Skeletal muscle cell (primary cell): Measurements from ENCODE around the gene KRTAP17-1.

Experiments
- DNase-seq: peaks from one replicate; pipeline ENCODE4 v3.0.0-alpha.2; 2010; ENCODE audit warnings: low read depth
- H3K4me3 ChIP-seq: 2 replicates; pipeline ENCODE4 v1.5.1; 2011; ENCODE audit warnings: low read depth, mild to moderate bottlenecking, control low read depth, low read length, moderate library complexity

Gene KRTAP17-1

GRCh38 chr17:41334385-41335305, 19.1 kb upstream of the KRTAP17-1 start:
- DNase-seq, result no peak
- no peak overlapping the region for H3K4me3 ChIP-seq

GRCh38 chr17:41333836-41334235, 18.3 kb upstream of the KRTAP17-1 start:
- no peak overlapping the region for H3K4me3 ChIP-seq
- no peak for DNase-seq

- DNase-seq, result no peak
- no peak overlapping the region for H3K4me3 ChIP-seq
These were observed 17.6 kb upstream of the KRTAP17-1 start for GRCh38 chr17:41333098-41333497.

- H3K4me3 ChIP-seq, result no peak overlapping the region
- DNase-seq, result no peak
These were observed 16.7 kb upstream of the KRTAP17-1 start for GRCh38 chr17:41332239-41332638.

- no peak overlapping the region for H3K4me3 ChIP-seq
- no peak for DNase-seq
These were observed 16.1 kb upstream of the KRTAP17-1 start for GRCh38 chr17:41331606-41332005.

- no peak overlapping the region for H3K4me3 ChIP-seq
- no peak for DNase-seq
These were observed 13.9 kb upstream of the KRTAP17-1 start for GRCh38 chr17:41329279-41329948.

- no peak overlapping the region for H3K4me3 ChIP-seq
These were observed 12.7 kb upstream of the KRTAP17-1 start for GRCh38 chr17:41328207-41328606.

GRCh38 chr17:41327411-41328120, 12.1 kb upstream of the KRTAP17-1 start:
- no peak for DNase-seq
- no peak overlapping the region for H3K4me3 ChIP-seq

More at GRCh38 chr17:41328207-41328606, 12.7 kb upstream of the KRTAP17-1 start:
- DNase-seq, result no peak

- H3K4me3 ChIP-seq, result no peak overlapping the region
- DNase-seq, result no peak
These were observed 10.9 kb upstream of the KRTAP17-1 start for GRCh38 chr17:41326173-41327145.

GRCh38 chr17:41325611-41326010, 10.1 kb upstream of the KRTAP17-1 start:
- no peak for DNase-seq
- no peak overlapping the region for H3K4me3 ChIP-seq

- no peak overlapping the region for H3K4me3 ChIP-seq
- DNase-seq, result no peak
These were observed 9.6 kb upstream of the KRTAP17-1 start for GRCh38 chr17:41325126-41325525.

- no peak overlapping the region for H3K4me3 ChIP-seq
- DNase-seq, result no peak
These were observed 8.9 kb upstream of the KRTAP17-1 start for GRCh38 chr17:41324180-41325075.

GRCh38 chr17:41322903-41323895, 7.7 kb upstream of the KRTAP17-1 start:
- no peak overlapping the region for H3K4me3 ChIP-seq
- DNase-seq, result no peak

- peak; percentile 36 for DNase-seq
- H3K4me3 ChIP-seq, result no peak overlapping the region
These were observed 6.8 kb upstream of the KRTAP17-1 start for GRCh38 chr17:41322094-41322902.

- no peak for DNase-seq
These were observed 2.7 kb upstream of the KRTAP17-1 start for GRCh38 chr17:41318231-41318630.

GRCh38 chr17:41315814-41316445, 420 bp upstream of the KRTAP17-1 start:
- H3K4me3 ChIP-seq, result no peak overlapping the region
- no peak for DNase-seq

More at GRCh38 chr17:41318231-41318630, 2.7 kb upstream of the KRTAP17-1 start:
- H3K4me3 ChIP-seq, result no peak overlapping the region
